SK-N-SH treated with all-trans-retinoic acid at 6 μM for 48 hours (cell line): ENCODE results near the gene TMEM40.

Experiments
- ATAC-seq: fragments of 200-7000 bp; cut with Tn5 transposase; 3 replicates; pipeline ENCODE4 v1.9.1; 2020; ENCODE audit warnings: mild to moderate bottlenecking, moderate library complexity
- ARNTL ChIP-seq: fragments of 450-650 bp; formaldehyde crosslinking; IDR thresholded peaks from 2 replicates; pipeline ENCODE4 v1.5.0; 2020; ENCODE audit warnings: low read depth, mild to moderate bottlenecking, moderate library complexity, borderline replicate concordance
- BACH2 ChIP-seq: fragments of 250-450 bp; sonication (Bioruptor Pico); IDR thresholded peaks from 2 replicates; pipeline ENCODE4 v1.9.0; 2021; ENCODE audit warnings: mild to moderate bottlenecking, borderline replicate concordance
- CREB5 ChIP-seq: fragments of 250-450 bp; sonication (Bioruptor Pico); IDR thresholded peaks from 2 replicates; pipeline ENCODE4 v1.5.1; 2020; ENCODE audit warnings: low read depth, mild to moderate bottlenecking, moderate library complexity
- CSDC2 ChIP-seq: fragments of 250-450 bp; sonication (Bioruptor Pico); IDR thresholded peaks from 2 replicates; pipeline ENCODE4 v1.5.0; 2020; ENCODE audit warnings: mild to moderate bottlenecking, moderate library complexity
- ESRRG ChIP-seq: fragments of 250-450 bp; sonication (Bioruptor Pico); IDR thresholded peaks from 2 replicates; pipeline ENCODE4 v1.6.1; 2021; ENCODE audit warnings: mild to moderate bottlenecking
- GLIS3 ChIP-seq: fragments of 250-450 bp; sonication (Bioruptor Pico); IDR thresholded peaks from 2 replicates; pipeline ENCODE4 v1.5.0; 2020; ENCODE audit warnings: mild to moderate bottlenecking, moderate library complexity
- ISL1 ChIP-seq: fragments of 250-450 bp; sonication (Bioruptor Pico); IDR thresholded peaks from 2 replicates; pipeline ENCODE4 v2.1.2; 2022; ENCODE audit warnings: mild to moderate bottlenecking, moderate library complexity
- PPARA ChIP-seq: fragments of 250-450 bp; sonication (Bioruptor Pico); IDR thresholded peaks from 2 replicates; pipeline ENCODE4 v1.5.0; 2020; ENCODE audit warnings: mild to moderate bottlenecking, borderline replicate concordance
- RARB ChIP-seq: fragments of 250-450 bp; sonication (Bioruptor Pico); IDR thresholded peaks from 2 replicates; pipeline ENCODE4 v1.8.0; 2021; ENCODE audit warnings: mild to moderate bottlenecking, moderate library complexity
- SNAI2 ChIP-seq: fragments of 250-450 bp; sonication (Bioruptor Pico); IDR thresholded peaks from 2 replicates; pipeline ENCODE4 v1.5.0; 2020; ENCODE audit warnings: mild to moderate bottlenecking, moderate library complexity
- TOX ChIP-seq: fragments of 250-450 bp; sonication (Bioruptor Pico); IDR thresholded peaks from 2 replicates; pipeline ENCODE4 v1.8.0; 2021; ENCODE audit warnings: mild to moderate bottlenecking, moderate library complexity, borderline replicate concordance
- TSHZ2 ChIP-seq: fragments of 250-450 bp; sonication (Bioruptor Pico); IDR thresholded peaks from 2 replicates; pipeline ENCODE4 v1.5.0; 2020; ENCODE audit warnings: mild to moderate bottlenecking, moderate library complexity
- ZFP3 ChIP-seq: fragments of 250-450 bp; sonication (Bioruptor Pico); IDR thresholded peaks from 2 replicates; pipeline ENCODE4 v1.5.0; 2020; ENCODE audit warnings: mild to moderate bottlenecking, moderate library complexity
- ZNF565 ChIP-seq: fragments of 450-650 bp; formaldehyde crosslinking; conservative IDR thresholded peaks from 2 replicates; pipeline ENCODE4 v1.5.0; 2020; ENCODE audit warnings: low read depth, mild to moderate bottlenecking, moderate library complexity
- ZNF70 ChIP-seq: fragments of 450-650 bp; formaldehyde crosslinking; IDR thresholded peaks from 2 replicates; pipeline ENCODE4 v1.5.0; 2020; ENCODE audit warnings: mild to moderate bottlenecking, moderate library complexity
- TF ChIP-seq, protein P1 (sequence below): fragments of 250-450 bp; sonication (Bioruptor Pico); IDR thresholded peaks from 2 replicates; pipeline ENCODE4 v1.8.0; 2021; ENCODE audit warnings: low read depth, mild to moderate bottlenecking, moderate library complexity, borderline replicate concordance
- TF ChIP-seq, protein P2 (sequence below): fragments of 250-450 bp; sonication (Bioruptor Pico); IDR thresholded peaks from 2 replicates; pipeline ENCODE4 v1.8.0; 2020; ENCODE audit warnings: mild to moderate bottlenecking, moderate library complexity, borderline replicate concordance
- TF ChIP-seq, protein P3 (sequence below): fragments of 250-450 bp; sonication (Bioruptor Pico); IDR thresholded peaks from 2 replicates; pipeline ENCODE4 v1.5.1; 2021; ENCODE audit warnings: mild to moderate bottlenecking, moderate library complexity

TMEM40 gene

GRCh38 chr3:12750658-12751071 lies 8.4 kb downstream of the TMEM40 start:
- ATAC-seq = peak; percentile 84
- TF ChIP-seq, protein P1, sequence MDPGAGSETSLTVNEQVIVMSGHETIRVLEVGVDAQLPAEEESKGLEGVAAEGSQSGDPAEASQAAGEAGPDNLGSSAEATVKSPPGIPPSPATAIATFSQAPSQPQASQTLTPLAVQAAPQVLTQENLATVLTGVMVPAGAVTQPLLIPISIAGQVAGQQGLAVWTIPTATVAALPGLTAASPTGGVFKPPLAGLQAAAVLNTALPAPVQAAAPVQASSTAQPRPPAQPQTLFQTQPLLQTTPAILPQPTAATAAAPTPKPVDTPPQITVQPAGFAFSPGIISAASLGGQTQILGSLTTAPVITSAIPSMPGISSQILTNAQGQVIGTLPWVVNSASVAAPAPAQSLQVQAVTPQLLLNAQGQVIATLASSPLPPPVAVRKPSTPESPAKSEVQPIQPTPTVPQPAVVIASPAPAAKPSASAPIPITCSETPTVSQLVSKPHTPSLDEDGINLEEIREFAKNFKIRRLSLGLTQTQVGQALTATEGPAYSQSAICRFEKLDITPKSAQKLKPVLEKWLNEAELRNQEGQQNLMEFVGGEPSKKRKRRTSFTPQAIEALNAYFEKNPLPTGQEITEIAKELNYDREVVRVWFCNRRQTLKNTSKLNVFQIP (CRISPR knock-in tag) = no peak
- TF ChIP-seq, protein P2, sequence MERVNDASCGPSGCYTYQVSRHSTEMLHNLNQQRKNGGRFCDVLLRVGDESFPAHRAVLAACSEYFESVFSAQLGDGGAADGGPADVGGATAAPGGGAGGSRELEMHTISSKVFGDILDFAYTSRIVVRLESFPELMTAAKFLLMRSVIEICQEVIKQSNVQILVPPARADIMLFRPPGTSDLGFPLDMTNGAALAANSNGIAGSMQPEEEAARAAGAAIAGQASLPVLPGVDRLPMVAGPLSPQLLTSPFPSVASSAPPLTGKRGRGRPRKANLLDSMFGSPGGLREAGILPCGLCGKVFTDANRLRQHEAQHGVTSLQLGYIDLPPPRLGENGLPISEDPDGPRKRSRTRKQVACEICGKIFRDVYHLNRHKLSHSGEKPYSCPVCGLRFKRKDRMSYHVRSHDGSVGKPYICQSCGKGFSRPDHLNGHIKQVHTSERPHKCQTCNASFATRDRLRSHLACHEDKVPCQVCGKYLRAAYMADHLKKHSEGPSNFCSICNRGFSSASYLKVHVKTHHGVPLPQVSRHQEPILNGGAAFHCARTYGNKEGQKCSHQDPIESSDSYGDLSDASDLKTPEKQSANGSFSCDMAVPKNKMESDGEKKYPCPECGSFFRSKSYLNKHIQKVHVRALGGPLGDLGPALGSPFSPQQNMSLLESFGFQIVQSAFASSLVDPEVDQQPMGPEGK (CRISPR knock-in tag) = no peak
- TF ChIP-seq ISL1 (CRISPR knock-in tag) (no peak), RARB (no peak), TSHZ2 (CRISPR knock-in tag) (no peak), ZNF565 (CRISPR knock-in tag) (no peak), PPARA (CRISPR knock-in tag) (no peak), CREB5 (CRISPR knock-in tag) (no peak), TOX (CRISPR knock-in tag) (peak; percentile 36; the same call in 1 of the 2 replicates)
- TF ChIP-seq, all 23 proteins: peak for 1

- peak; percentile 77 for ATAC-seq
- TF ChIP-seq ARNTL (no peak), BACH2 (CRISPR knock-in tag) (no peak)
These were observed 8.8 kb downstream of the TMEM40 start for GRCh38 chr3:12750223-12750622.

GRCh38 chr3:12748477-12748876 lies 10.6 kb downstream of the TMEM40 start:
- TF ChIP-seq ARNTL (no peak), TSHZ2 (CRISPR knock-in tag) (no peak), BACH2 (CRISPR knock-in tag) (no peak), TOX (CRISPR knock-in tag) (no peak)
- ATAC-seq = no peak

DNA sequence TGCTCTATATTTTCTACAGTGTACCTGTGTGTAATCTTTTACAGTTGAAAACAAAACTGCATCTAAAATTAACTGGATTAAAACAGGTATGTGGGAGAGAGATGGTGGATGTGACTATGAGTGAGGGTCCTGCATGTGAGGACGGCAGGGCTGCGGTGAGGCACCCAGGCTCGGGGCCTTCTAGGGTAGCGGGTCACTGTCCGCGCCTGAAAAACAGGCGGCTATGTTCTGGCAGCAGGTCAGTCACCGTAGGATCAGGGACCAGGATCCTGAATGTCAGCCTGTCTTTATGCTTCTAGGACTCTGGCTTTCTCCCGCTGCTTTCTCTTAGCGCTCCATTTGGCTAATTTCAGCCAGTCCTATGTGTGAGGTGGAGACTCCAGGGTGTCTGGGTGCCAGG lies 12.6 kb downstream of the TMEM40 start:
- no peak for ATAC-seq
- TF ChIP-seq, protein P2 (CRISPR knock-in tag) = no peak
- TF ChIP-seq ZNF565 (CRISPR knock-in tag) (no peak), ARNTL (no peak), CSDC2 (no peak), ISL1 (CRISPR knock-in tag) (no peak), GLIS3 (no peak), ESRRG (CRISPR knock-in tag) (no peak), SNAI2 (CRISPR knock-in tag) (no peak), ZFP3 (CRISPR knock-in tag) (no peak), ZNF70 (no peak)
- TF ChIP-seq, protein P1 (CRISPR knock-in tag) = no peak
- TF ChIP-seq, protein P3, sequence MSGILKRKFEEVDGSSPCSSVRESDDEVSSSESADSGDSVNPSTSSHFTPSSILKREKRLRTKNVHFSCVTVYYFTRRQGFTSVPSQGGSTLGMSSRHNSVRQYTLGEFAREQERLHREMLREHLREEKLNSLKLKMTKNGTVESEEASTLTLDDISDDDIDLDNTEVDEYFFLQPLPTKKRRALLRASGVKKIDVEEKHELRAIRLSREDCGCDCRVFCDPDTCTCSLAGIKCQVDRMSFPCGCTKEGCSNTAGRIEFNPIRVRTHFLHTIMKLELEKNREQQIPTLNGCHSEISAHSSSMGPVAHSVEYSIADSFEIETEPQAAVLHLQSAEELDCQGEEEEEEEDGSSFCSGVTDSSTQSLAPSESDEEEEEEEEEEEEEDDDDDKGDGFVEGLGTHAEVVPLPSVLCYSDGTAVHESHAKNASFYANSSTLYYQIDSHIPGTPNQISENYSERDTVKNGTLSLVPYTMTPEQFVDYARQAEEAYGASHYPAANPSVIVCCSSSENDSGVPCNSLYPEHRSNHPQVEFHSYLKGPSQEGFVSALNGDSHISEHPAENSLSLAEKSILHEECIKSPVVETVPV (CRISPR knock-in tag) = no peak
